Smooth muscle cell (in vitro differentiated cells): ENCODE data around the gene BICC1. TPM values are rescaled to one million over a fixed set of nuclear protein-coding genes. Genes with fewer than 3 reads are reported as not detected.

Experiments
- DNase-seq: peaks from one replicate; lab custom pipeline; 2025; ENCODE audit not compliant: unreplicated experiment; lab: John Stamatoyannopoulos, UW
- H2AFZ ChIP-seq: fragments of 200-600 bp; sonication (generic); 2 replicates; pipeline ENCODE4 v1.6.0; 2016; ENCODE audit warnings: antibody characterized with exemption, low read depth, mild to moderate bottlenecking
- H3F3A ChIP-seq: fragments of 200-600 bp; sonication (generic); 2 replicates; pipeline ENCODE4 v1.6.0; 2017; ENCODE audit warnings: antibody characterized with exemption, low read depth
- H3K27ac ChIP-seq: fragments of 200-600 bp; sonication (generic); 2 replicates; pipeline ENCODE4 v1.5.1; 2016; ENCODE audit warnings: low read depth, mild to moderate bottlenecking
- H3K27me3 ChIP-seq: fragments of 200-600 bp; sonication (generic); 2 replicates; pipeline ENCODE4 v1.6.1; 2016; ENCODE audit warnings: low read depth, mild to moderate bottlenecking
- H3K36me3 ChIP-seq: fragments of 200-600 bp; sonication (generic); 2 replicates; pipeline ENCODE4 v1.5.1; 2016; ENCODE audit warnings: low read depth
- H3K4me1 ChIP-seq: fragments of 200-600 bp; sonication (generic); 2 replicates; pipeline ENCODE4 v1.5.1; 2016; ENCODE audit warnings: low read depth
- H3K4me2 ChIP-seq: fragments of 200-600 bp; sonication (generic); 2 replicates; pipeline ENCODE4 v1.6.0; 2016; ENCODE audit warnings: mild to moderate bottlenecking
- H3K4me3 ChIP-seq: fragments of 200-600 bp; sonication (generic); 2 replicates; pipeline ENCODE4 v1.5.1; 2016; ENCODE audit warnings: mild to moderate bottlenecking
- H3K79me2 ChIP-seq: fragments of 200-600 bp; sonication (generic); 2 replicates; pipeline ENCODE4 v1.6.0; 2016; ENCODE audit warnings: low read depth, mild to moderate bottlenecking
- H3K9ac ChIP-seq: fragments of 200-600 bp; sonication (generic); 2 replicates; pipeline ENCODE4 v1.6.0; 2016; ENCODE audit warnings: low read depth
- H3K9me3 ChIP-seq: fragments of 200-600 bp; sonication (generic); replicated peaks from 2 replicates; pipeline ENCODE4 v1.5.1; 2016; ENCODE audit warnings: low read depth
- H4K20me1 ChIP-seq: fragments of 200-600 bp; sonication (generic); 2 replicates; pipeline ENCODE4 v1.6.0; 2016; ENCODE audit warnings: low read depth
- WGBS: methylation state at CpG from one replicate; pipeline ENCODE4 v1.1.7; 2016; ENCODE audit warnings: low lambda C conversion rate; 5-methylcytosine and 5-hydroxymethylcytosine counted together
- polyA plus RNA-seq: library from polyadenylated mRNA; unstranded; fragments of >200 nt; fragmentation: Nextera tagmentation; extraction: Ambion mirVana; gene quantifications from 2 replicates; pipeline ENCODE4 v1.2.1, GENCODE V29; 2016
- total RNA-seq: library from RNA; depleted of rRNA; stranded (reverse); fragments of >200 nt; gene quantifications from 2 replicates; pipeline ENCODE4 v1.2.3, GENCODE V29; 2014
- TF ChIP-seq, protein P1 (sequence below): fragments of 200-600 bp; sonication (generic); IDR thresholded peaks from 2 replicates; pipeline ENCODE4 v1.5.1; 2017; ENCODE audit warnings: borderline replicate concordance, mild to moderate bottlenecking, antibody characterized with exemption; ENCODE audit not compliant: insufficient read depth, poor library complexity, severe bottlenecking

Gene BICC1
- total and polyA plus RNA-seq, 2 experiments from 2014 or later, result 7.9 to 23.0 TPM

DNA sequence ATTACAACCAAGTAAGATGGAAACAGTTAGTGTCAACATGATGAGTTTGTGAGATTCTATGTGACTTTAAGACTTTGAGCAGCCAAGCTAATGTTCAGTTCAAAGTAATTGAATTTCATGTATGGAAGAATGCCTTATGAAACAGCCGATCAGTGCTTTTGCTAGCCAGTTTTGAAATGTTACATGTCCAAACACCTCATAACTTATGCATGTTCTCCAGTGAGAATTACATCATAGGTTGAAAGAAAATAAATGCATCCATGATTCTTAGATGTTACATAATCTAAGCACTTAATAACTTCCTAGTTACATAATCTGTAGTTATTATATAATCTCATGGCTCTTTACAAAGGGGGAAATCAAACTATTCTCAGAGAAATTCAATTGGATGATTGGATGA, 211.3 kb downstream of the BICC1 start:
- TF ChIP-seq, protein P1, sequence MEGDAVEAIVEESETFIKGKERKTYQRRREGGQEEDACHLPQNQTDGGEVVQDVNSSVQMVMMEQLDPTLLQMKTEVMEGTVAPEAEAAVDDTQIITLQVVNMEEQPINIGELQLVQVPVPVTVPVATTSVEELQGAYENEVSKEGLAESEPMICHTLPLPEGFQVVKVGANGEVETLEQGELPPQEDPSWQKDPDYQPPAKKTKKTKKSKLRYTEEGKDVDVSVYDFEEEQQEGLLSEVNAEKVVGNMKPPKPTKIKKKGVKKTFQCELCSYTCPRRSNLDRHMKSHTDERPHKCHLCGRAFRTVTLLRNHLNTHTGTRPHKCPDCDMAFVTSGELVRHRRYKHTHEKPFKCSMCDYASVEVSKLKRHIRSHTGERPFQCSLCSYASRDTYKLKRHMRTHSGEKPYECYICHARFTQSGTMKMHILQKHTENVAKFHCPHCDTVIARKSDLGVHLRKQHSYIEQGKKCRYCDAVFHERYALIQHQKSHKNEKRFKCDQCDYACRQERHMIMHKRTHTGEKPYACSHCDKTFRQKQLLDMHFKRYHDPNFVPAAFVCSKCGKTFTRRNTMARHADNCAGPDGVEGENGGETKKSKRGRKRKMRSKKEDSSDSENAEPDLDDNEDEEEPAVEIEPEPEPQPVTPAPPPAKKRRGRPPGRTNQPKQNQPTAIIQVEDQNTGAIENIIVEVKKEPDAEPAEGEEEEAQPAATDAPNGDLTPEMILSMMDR, result no peak
- H3K9ac ChIP-seq, result no peak overlapping the region
- no peaks in the 10 kb centered on the region for H3F3A ChIP-seq
- no peaks in the 10 kb centered on the region for H3K36me3 ChIP-seq
- no peaks in the 10 kb centered on the region for H3K4me1 ChIP-seq
- 97% methylated on average over 1 of the region's 1 CpG for WGBS
- no peak overlapping the region for H2AFZ ChIP-seq
- no peak overlapping the region for H3K4me2 ChIP-seq
- no peak overlapping the region for H3K4me3 ChIP-seq
- DNase-seq, result no peak
- H3K27me3 ChIP-seq, result no peaks in the 10 kb centered on the region
- no peaks in the 10 kb centered on the region for H3K9me3 ChIP-seq
- peaks cover 3% of the 10 kb centered on the region for H3K79me2 ChIP-seq
- peaks cover 18% of the 10 kb centered on the region for H4K20me1 ChIP-seq
- H3K27ac ChIP-seq, result no peak overlapping the region

DNA sequence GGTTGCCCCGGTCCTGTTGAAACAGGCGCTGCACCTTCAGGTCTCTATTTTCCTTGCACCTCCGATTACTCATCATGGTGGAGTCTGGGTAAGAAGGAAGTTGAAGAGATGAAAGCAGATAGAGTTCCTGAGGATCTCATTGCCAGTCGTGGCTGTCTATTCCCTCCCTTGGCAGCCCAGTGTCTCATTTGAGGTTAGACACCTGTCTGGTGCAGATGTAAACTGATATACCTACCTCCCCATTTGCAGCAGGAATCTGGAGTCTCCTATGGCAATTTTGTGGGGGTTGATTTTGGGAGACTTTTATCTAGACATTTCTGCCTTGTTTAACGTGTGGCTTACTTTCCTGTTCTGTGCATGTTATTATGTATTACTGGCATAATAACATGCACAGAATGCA, 212.1 kb downstream of the BICC1 start:
- Histone ChIP-seq H3K4me2 (no peak overlapping the region), H3K27me3 (no peaks in the 10 kb centered on the region), H3K79me2 (peaks cover 3% of the 10 kb centered on the region), H3K9me3 (no peaks in the 10 kb centered on the region), H3K27ac (no peak overlapping the region), H3K4me3 (no peak overlapping the region), H4K20me1 (peaks cover 18% of the 10 kb centered on the region), H3K36me3 (no peaks in the 10 kb centered on the region), H3K9ac (no peak overlapping the region), H2AFZ (no peak overlapping the region), H3F3A (no peaks in the 10 kb centered on the region), H3K4me1 (no peaks in the 10 kb centered on the region)
- TF ChIP-seq, protein P1, result no peak
- 91% methylated on average over 5 of the region's 5 CpGs for whole genome bisulfite sequencing
- no peak for DNase-seq

DNA sequence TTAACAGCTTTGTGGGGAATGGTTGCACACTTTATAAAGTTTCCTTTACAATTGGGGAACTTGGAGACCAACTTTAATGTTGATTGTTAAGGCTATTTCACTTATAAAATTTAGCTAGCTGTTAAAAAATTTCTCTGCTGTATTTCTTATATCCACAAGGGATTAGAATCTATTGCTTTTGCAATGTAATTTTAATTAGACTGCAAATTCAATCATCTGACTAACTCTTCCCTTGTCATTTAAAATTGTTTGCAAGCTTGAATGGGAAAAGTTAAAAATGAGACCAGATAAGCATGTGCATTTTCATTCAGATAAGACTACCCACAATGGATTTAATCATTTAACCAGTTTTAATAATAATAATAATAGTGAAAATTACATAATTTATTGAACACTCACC, 213.2 kb downstream of the BICC1 start:
- H3K79me2 ChIP-seq, result peaks cover 3% of the 10 kb centered on the region
- no peaks in the 10 kb centered on the region for H3K4me1 ChIP-seq
- H3K27me3 ChIP-seq, result no peaks in the 10 kb centered on the region
- TF ChIP-seq, protein P1, result no peak
- no peaks in the 10 kb centered on the region for H3K9me3 ChIP-seq
- DNase-seq, result no peak
- peaks cover 11% of the 10 kb centered on the region for H4K20me1 ChIP-seq
- H2AFZ ChIP-seq, result no peak overlapping the region
- H3K9ac ChIP-seq, result no peak overlapping the region
- H3K4me2 ChIP-seq, result no peak overlapping the region
- no peak overlapping the region for H3K27ac ChIP-seq
- no peaks in the 10 kb centered on the region for H3F3A ChIP-seq
- H3K4me3 ChIP-seq, result no peak overlapping the region
- H3K36me3 ChIP-seq, result no peaks in the 10 kb centered on the region

DNA sequence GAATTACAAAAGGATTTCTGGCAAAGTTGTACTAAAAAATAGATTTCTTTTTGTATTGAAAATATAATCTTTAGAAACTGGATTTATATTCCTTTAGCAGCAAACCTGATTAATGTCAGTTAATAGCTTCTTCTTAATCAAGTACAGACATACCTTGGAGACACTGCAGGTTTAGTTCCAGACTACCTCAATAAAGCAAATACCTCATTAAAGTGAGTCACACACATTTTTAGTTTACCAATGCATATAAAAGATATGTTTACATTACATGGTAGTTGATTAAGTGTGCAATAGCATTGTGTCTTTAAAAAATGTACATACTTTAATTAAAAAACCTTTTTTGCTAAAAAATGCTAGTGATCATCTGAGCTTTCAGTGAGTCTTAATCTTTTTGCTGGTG, 215.0 kb downstream of the BICC1 start:
- no peak overlapping the region for H2AFZ ChIP-seq

More for the DNA sequence above, 215.0 kb downstream of the BICC1 start:
- H3K9me3 ChIP-seq, result peaks cover 7% of the 10 kb centered on the region
- TF ChIP-seq, protein P1, result no peak
- H3K79me2 ChIP-seq, result peaks cover 3% of the 10 kb centered on the region
- DNase-seq, result no peak
- no peak overlapping the region for H3K4me2 ChIP-seq
- H3K36me3 ChIP-seq, result no peaks in the 10 kb centered on the region
- H3K9ac ChIP-seq, result no peak overlapping the region
- H3K4me3 ChIP-seq, result no peak overlapping the region
- H4K20me1 ChIP-seq, result peaks cover 7% of the 10 kb centered on the region
- H3F3A ChIP-seq, result no peaks in the 10 kb centered on the region
- H3K27ac ChIP-seq, result no peak overlapping the region
- H3K27me3 ChIP-seq, result no peaks in the 10 kb centered on the region
- H3K4me1 ChIP-seq, result no peaks in the 10 kb centered on the region
